Measurements from ENCODE around the gene CHEK1.
"Not testable (repeated sequence)": the region's sequence is repeated elsewhere in the genome, so short reads cannot be mapped to it uniquely, and the experiment has no call there.

The CHEK1 gene

DNA sequence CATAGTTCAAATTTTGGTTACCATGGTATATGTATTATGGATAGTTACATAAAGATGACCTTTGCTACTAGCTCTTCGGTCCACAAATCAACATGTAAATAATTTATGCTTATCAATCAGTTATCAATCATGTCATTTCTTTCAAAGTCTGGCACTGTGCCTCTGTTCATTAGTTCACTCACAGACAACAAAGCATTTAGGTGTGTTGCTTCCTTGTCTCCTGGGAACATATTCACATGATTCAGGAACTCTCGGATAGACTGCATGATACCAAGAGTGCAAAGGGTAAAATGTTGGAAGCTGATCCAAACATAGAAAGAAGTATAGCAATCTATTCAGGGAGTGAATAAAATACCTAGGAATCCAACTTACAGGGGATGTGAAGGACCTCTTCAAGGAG is 70.0 kb downstream of the CHEK1 start:
- TF ChIP-seq POLR2A (IDR thresholded peaks at IDR 0.05; ENCODE audit: low read length): no peak
- TF ChIP-seq GATA1 (IDR thresholded peaks at IDR 0.05; ENCODE audit: low read depth, low read length): no peak
- no peak for DNase-seq

DNA sequence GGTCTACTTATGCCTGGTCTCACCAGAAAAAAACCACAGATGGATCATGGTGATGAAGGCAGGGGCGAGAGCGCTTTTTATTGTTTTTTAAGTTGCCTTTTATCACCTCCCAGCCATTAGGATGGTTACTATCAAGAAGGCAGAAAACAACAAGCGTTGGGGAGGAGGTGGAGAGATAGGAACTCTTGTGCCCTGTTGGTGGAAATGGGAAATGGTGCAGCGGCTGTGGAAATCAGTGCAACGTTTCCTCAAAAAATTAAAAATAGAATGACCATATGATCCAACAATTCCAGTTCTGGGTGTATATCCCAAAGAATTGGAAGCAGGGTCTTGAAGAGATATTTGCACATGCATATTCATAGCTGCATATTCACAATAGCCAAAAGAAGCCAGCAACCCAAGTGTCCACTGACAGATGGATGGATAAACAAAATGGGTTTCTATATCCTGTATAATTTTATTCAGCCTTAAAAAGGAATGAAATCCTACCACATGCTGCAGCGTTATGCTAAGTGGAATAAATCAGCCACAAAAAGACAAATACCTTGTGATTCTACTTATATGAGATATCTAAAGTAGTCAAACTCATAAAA is 76.2 kb downstream of the CHEK1 start:
- no peak for DNase-seq
- TF ChIP-seq GATA1 (IDR thresholded peaks at IDR 0.05; ENCODE audit: low read depth, low read length) (no peak), POLR2A (IDR thresholded peaks at IDR 0.05; ENCODE audit: low read length) (no peak)

DNA sequence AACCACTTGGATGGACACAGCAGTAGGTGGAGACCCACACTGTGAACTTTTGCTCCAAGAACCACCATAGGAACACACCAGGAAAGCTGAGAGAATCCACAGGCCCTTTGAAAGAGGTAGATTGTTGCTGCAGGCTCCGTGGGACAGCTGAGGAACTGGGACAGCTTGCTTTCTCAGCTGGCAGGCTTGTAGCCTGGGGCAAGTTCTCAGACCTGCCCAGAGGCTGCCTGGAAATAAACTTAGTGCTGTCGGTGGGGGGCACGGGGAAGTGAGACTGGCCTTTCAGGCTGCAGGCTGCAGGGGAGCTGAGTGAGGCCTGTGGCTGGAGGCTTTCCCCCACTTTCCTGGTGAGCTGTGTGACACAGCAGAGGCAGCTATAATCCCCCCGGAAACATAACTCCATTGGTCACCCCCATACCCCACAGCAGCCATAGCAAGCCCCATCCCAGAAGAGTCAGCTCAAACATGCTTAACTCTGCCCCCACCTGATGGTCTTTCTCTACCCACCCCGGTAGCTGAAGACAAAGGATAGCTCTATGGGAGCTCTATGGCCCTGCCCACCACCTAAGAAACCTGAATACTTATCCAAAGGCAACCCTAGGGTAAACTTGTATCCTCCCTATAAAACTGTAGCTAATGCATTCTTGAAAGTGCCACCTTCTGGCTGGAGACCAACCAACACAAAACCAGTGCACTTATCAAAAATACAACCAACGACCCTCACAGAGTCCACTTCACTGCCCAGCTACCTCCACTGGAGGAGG is 77.1 kb downstream of the CHEK1 start:
- DNase-seq: no peak
- TF ChIP-seq GATA1 (IDR thresholded peaks at IDR 0.05; ENCODE audit: low read depth, low read length) (no peak), POLR2A (IDR thresholded peaks at IDR 0.05; ENCODE audit: low read length) (no peak)

DNA sequence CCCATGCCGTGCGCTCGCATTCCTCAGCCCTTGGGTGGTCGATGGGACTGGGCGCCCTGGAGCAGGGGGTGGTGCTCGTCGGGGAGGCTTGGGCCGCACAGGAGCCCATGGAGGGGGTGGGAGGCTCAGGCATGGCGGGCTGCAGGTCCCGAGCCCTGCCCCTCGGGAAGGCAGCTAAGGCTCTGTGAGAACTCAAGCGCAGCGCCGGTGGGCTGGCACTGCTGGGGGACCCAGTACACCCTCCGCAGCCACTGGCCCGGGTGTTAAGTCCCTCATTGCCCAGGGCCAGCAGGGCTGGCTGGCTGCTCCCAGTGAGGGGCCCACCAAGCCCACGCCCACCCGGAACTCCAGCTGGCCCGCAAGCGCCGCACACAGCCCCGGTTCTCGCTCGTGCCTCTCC is 79.7 kb downstream of the CHEK1 start:
- DNase-seq: not testable (repeated sequence)

DNA sequence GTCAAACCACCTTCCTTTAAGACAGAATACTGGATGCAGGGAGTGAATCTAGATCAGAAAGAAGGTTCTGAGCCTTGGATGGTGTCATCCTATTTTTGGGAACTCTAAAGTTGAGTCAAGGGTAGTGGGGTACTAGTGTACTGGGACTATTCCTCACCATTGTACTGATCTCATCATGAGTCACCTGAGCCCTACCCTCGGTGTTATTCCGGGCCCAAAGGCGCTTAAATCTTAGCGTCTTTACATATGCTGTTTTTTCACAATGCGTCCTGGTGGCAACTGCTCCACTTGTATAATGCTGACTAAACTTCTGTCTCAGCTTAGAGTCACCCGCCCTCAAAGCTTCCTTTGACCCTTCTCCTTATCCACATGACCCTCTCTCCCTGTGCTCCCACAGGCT is 95.8 kb downstream of the CHEK1 start:
- no peak for DNase-seq
- TF ChIP-seq POLR2A (IDR thresholded peaks at IDR 0.05; ENCODE audit: low read length) (no peak), GATA1 (IDR thresholded peaks at IDR 0.05; ENCODE audit: low read depth, low read length) (no peak)

DNA sequence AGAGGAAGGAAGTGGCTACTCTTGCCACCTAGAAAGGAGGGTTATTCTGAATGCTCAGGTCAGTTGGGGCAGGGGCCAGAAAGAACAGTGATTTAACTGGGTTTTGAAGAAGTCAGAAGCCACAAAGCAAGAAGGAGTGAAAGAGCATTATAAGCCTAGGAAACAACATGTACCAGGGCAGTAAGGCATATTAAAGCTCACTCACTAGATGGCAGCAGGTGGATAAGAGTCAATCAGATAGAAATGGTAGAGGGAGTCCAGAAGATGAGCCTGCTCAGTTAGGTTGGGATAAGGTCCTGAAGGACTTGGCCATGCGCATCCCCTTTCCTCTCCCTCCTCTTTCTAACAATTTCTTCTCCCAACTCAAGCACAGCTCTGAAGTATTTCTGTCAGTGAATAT is 99.2 kb downstream of the CHEK1 start:
- TF ChIP-seq POLR2A (IDR thresholded peaks at IDR 0.05; ENCODE audit: low read length): no peak
- no peak for TF ChIP-seq GATA1 (IDR thresholded peaks at IDR 0.05; ENCODE audit: low read depth, low read length)
- peak in 1 of 2 experiments; percentile 6 for DNase-seq

Measured in erythroblast (primary cell).